ENCODE measurements around the gene NOA1.
"Not testable (repeated sequence)": the region's sequence is repeated elsewhere in the genome, so short reads cannot be mapped to it uniquely, and the experiment has no call there.

NOA1 gene

DNA sequence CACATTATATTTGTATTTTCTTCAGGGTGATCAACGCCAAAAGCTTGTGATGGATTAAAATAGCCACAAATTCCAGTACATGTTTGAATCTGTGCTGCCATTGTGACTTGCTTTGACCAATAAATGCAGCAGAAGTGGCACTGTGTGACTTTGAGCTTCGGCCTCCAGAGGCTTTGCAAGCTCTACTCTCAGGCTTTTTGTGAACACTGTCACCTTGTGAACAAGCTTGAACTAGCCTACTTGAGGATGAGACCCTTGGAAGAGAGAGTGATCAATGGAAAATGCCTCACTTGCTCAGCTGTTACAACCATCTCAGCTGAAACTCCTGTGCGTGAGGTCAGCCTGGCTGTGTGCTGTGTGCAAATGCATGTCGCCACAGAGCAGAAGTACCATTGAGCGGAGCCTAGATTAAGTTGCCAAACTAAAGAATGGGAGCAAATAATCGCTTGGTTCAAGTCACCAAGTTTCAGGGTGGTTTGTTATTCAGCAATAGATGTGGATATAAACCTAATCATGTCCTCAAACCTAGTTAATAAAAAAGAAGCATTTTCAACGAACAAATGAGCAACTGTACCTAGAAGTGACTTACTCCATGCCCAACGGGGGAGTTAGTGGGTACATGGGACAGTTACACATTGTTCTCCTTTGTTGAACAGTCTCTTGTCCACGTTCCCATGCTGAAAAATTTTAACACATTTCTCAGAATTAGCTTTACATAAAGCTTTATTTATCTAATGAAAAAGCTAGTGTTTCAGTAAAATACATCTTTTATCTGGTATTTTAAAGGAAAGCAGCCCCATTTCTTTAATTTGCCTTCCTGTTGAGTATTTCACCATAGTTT lies 23.5 kb downstream of the NOA1 start:
- DNase-seq, result no peak

DNA sequence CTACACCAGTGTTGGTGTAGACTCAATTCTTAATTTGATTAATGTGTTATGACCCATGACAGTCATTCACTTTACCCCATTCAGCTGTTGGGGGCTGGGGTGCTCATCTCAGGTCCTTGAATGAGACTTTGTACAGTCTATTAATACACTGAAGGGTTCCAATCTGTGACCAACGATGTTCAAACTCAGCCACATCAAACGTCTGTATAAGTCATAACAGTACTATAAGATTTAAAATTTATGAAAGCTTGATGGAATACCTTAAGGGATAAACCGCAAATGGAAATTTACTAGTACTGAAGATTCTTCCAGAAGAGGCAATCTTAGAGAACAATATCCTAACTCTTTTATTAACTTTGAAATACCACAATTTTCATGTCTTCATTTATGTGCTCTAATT lies 36.0 kb downstream of the NOA1 start:
- DNase-seq, result no peak

DNA sequence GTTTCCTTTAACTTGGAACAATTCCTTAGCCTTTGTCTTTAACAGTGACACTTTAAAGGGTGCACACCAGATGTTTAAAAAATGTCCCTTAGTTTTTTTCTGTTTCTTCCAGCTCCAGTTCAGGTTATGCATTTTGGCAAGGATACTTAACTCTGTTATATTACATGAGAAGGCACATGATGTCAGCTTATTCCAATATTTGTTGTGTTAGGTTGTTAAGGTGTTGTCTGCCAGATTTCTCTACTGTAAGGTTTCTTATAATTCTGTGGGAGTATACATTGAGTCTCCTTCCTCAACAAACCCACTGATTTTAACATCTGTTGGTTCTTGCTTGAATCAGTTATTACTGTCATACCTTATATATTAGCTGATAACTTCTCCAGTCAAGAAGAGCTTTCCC lies 36.4 kb downstream of the NOA1 start:
- no peak for DNase-seq

DNA sequence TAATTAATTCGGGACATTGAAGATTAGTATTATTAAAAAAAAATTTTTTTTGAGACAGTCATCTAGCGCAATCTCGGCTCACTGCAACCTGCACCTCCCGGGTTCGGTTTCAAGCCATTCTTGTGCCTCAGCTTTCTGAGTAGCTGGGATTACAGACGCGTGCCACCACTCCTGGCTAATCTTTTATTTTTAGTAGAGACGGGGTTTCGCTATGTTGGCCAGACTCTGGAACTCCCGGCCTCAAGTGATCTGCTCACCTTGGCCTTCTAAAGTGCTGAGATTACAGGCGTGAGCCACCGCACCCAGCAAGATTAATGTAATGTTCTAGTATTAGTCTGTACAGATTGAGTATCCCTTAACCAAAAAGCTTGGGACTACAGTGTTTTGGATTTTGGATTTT lies 37.0 kb downstream of the NOA1 start:
- no peak for DNase-seq

DNA sequence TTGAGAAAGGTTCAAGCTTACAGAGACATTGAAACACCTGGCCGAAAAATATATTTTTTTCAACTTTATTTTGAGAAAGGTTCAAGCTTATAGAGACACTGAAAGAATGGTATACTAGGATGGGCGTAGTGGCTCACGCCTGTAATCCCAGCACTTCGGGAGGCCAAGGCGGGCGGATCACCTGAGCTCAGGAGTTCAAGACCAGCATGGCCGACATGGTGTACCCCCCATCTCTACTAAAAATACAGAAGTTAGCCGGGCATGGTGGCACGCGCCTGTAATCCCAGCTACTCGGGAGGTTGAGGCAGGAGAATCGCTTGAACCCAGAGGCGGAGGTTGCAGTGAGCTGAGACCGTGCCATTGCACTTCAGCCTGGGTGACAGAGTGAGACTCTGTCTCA lies 37.6 kb downstream of the NOA1 start:
- DNase-seq, result not testable (repeated sequence)

DNA sequence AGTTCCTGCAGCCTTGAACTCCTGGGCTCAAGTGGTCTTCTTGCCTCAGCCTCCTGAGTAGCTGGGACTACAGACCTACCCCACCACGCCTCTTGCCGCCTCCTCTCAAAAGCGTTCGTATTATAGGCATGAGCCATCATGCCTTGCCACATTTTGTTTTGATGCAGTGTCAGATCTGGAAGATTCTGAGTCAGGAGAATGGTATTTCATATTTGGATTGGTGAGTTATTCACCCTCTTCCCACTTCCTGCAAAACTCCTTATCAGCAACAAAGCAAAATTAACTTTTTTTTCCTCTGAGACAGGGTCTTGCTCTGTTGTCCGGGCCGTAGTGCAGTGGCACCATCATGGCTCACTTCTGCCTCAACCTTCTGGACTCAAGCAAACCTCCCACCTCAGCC lies 40.1 kb downstream of the NOA1 start:
- no peak for DNase-seq

DNA sequence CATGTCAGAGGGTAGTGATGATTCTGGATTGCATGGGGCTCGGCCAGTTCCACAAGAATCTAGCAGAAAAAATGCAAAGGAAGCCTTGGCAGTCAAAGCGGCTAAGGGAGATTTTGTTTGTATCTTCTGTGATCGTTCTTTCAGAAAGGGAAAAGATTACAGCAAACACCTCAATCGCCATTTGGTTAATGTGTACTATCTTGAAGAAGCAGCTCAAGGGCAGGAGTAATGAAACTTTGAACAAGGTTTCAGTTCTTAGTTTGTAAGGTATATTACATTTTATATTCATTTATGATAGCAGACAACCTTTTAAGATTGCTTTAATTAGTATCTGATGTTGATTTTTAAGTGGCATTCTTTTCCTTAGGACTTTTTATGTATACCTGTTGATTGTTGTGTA lies 45.5 kb downstream of the NOA1 start:
- DNase-seq, result no peak

DNA sequence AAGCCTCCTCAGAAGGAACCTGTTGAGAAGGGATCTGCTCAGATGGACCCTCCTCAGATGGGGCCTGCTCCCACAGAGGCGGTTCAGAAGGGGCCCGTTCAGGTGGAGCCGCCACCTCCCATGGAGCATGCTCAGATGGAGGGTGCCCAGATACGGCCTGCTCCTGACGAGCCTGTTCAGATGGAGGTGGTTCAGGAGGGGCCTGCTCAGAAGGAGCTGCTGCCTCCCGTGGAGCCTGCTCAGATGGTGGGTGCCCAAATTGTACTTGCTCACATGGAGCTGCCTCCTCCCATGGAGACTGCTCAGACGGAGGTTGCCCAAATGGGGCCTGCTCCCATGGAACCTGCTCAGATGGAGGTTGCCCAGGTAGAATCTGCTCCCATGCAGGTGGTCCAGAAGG lies 46.8 kb downstream of the NOA1 start:
- DNase-seq, result no peak

DNA sequence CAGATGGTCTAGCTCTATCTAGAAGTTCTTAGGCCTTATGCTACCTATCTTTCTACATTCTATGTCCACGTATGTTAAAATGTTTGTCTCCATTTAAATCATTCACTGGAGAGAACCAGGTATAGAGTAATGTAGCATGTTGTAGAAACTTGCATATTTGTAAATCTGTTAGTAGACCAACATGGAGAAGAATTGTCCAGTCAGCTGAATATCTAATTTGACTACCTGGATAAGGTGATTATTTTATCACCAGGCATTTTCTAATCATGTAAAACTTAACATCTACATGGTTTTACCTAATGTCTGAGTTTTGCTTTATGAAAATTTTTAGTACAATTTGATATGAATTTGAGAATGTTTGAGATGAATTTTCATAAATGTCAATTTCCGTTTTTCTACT lies 50.2 kb downstream of the NOA1 start:
- no peak for DNase-seq

DNA sequence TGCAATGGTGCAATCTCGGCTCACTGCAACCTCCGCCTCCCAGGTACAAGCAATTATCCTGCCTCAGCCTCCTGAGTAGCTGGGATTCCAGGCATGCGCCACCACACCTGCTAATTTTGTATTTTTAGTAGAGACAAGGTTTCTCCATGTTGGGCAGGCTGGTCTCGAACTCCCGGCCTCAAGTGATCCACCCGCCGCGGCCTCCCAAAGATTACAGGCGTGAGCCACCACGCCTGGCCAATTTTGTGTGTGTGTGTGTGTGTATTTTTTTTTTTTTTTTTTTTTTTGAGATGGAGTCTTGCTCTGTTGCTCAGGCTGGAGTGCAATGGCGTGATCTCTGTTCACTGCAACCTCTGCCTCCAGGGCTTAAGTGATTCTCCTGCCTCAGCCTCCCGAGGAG lies 62.4 kb downstream of the NOA1 start:
- not testable (repeated sequence) for DNase-seq

DNA sequence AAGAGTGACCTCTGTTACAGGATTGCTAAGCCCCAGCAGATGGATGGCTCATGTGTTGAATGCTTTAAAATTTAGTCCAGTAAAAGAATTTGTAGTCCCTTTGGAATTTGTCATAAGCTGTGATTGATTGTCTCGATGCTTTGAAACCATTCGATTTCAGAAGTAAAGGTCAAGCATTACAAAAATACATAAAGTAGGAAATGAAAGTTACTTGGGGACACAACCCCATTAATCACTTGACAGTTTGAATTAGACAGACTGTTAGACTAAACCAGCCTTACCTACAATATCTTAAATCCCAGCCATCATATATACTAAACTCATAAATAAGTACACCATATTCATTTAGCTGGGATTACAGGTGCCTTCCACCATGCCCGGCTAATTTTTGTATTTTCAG lies 63.1 kb downstream of the NOA1 start:
- no peak for DNase-seq
